ENCODE data around the gene SPG21.

SPG21 gene

DNA sequence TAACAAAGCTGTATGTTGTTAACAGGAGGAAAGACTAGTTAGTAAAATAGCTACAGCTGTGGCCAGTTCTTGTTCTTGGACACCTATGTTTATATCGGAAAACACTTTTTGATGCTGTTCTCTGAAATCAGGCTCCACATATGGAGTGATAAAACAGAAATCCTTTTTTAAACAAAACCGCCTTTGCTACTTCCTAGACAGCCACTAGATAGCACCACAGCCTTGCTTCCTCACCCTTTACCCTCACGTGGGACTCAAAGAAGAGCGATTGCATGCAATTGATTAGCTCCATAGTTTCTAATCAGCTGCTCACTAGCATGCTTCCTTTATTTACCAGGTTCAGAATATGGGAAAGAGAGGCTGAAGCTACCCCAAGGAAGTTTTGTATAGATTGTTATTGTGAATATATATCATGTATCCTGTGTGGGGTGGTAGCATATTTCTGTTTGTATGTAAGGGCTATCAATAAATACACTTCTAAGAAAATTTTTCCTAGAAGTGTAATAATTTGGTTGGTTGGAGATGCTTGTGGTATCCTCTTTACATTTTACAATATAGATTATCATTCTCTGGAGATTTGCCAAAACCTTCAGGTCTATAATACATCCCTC lies 44.0 kb upstream of the SPG21 start:
- Histone ChIP-seq H3K27ac (no peak overlapping the region), H3K27me3 (ENCODE audit: control insufficient read depth, insufficient read depth, low read length) (no peaks in the 10 kb centered on the region), H3K4me3 (ENCODE audit: low read depth, low read length) (no peak overlapping the region), H3K4me2 (ENCODE audit: low read length) (no peak overlapping the region), H2AFZ (no peak overlapping the region), H3K4me1 (no peaks in the 10 kb centered on the region), H3K9me3 (ENCODE audit: control insufficient read depth, low read length) (no peaks in the 10 kb centered on the region), H3K9ac (no peak overlapping the region), H3K79me2 (no peaks in the 10 kb centered on the region), H3K36me3 (ENCODE audit: control insufficient read depth, insufficient read depth, low read length) (no peaks in the 10 kb centered on the region)
- TF ChIP-seq, protein P1, sequence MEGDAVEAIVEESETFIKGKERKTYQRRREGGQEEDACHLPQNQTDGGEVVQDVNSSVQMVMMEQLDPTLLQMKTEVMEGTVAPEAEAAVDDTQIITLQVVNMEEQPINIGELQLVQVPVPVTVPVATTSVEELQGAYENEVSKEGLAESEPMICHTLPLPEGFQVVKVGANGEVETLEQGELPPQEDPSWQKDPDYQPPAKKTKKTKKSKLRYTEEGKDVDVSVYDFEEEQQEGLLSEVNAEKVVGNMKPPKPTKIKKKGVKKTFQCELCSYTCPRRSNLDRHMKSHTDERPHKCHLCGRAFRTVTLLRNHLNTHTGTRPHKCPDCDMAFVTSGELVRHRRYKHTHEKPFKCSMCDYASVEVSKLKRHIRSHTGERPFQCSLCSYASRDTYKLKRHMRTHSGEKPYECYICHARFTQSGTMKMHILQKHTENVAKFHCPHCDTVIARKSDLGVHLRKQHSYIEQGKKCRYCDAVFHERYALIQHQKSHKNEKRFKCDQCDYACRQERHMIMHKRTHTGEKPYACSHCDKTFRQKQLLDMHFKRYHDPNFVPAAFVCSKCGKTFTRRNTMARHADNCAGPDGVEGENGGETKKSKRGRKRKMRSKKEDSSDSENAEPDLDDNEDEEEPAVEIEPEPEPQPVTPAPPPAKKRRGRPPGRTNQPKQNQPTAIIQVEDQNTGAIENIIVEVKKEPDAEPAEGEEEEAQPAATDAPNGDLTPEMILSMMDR (IDR thresholded peaks at IDR 0.05): no peak

DNA sequence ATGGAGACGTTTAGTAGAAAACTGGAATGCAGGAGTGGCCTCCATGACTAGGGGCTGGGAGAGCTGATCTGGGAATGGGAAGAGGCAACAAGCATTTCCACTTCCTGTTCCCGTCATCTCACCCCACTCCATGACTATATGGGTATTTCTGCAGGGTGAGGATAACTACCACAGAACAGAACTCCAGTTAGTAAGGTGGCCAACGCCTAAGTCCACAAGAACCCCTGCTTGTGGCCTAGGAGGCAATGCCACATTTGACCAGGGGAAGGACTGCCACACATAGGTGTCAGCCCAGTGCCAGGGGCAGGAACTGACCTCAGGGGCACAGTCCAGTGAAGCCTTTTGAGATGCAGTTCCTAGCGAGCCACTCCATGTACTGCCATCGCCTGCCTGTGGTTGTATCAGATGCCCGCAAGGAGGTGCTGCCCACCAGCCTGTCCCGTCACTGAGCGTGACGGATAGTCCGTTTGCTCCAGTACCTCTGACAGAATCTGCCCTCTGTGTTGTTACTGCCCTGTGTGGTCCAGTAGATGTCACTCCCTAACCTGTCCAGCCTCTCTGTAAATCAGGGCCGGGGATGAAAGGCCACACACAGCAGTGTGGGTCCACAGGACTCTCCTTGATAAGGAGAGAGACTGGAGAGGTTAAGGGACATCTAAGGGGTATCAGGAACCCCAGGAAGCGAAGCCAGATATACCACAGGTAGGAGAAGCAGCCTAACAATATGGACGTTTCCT lies 43.3 kb upstream of the SPG21 start:
- Histone ChIP-seq H3K4me2 (ENCODE audit: low read length) (no peak overlapping the region), H3K4me1 (no peaks in the 10 kb centered on the region), H3K79me2 (no peaks in the 10 kb centered on the region), H3K27me3 (ENCODE audit: control insufficient read depth, insufficient read depth, low read length) (no peaks in the 10 kb centered on the region), H3K4me3 (ENCODE audit: low read depth, low read length) (no peak overlapping the region), H3K36me3 (ENCODE audit: control insufficient read depth, insufficient read depth, low read length) (no peaks in the 10 kb centered on the region), H3K9me3 (ENCODE audit: control insufficient read depth, low read length) (no peaks in the 10 kb centered on the region), H3K27ac (no peak overlapping the region), H2AFZ (peak overlapping the region; percentile 53), H3K9ac (no peak overlapping the region)
- TF ChIP-seq, protein P1 (IDR thresholded peaks at IDR 0.05): peak; percentile 42

DNA sequence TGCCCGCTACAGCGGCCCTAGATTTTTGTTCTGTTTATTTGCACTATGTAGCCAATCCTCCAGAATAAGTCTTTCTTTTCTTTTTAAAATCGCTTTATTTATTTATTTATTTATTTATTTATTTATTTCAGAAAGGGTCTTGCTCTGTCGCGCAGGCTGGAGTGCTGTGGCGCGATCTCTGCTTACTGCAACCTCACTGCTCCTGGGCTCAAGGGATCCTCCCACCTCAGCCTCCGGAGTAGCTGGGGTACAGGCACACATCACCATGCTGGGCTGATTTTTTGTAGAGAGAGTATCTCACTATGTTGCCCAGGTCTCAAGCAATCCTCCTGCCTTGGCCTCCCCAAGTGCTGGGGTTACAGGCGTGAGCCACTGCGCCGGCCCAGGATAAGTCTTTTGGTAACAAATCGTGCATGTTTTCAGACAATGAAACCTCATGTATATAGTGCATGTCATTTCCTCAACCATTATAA lies 40.1 kb upstream of the SPG21 start:
- Histone ChIP-seq H3K4me3 (ENCODE audit: low read depth, low read length) (no peak overlapping the region), H3K4me2 (ENCODE audit: low read length) (no peak overlapping the region), H2AFZ (peak overlapping the region; percentile 93), H3K79me2 (no peaks in the 10 kb centered on the region), H3K9ac (no peak overlapping the region), H3K36me3 (ENCODE audit: control insufficient read depth, insufficient read depth, low read length) (no peaks in the 10 kb centered on the region), H3K27ac (no peak overlapping the region), H3K9me3 (ENCODE audit: control insufficient read depth, low read length) (no peaks in the 10 kb centered on the region), H3K27me3 (ENCODE audit: control insufficient read depth, insufficient read depth, low read length) (no peaks in the 10 kb centered on the region), H3K4me1 (no peaks in the 10 kb centered on the region)
- TF ChIP-seq, protein P1 (IDR thresholded peaks at IDR 0.05): no peak

DNA sequence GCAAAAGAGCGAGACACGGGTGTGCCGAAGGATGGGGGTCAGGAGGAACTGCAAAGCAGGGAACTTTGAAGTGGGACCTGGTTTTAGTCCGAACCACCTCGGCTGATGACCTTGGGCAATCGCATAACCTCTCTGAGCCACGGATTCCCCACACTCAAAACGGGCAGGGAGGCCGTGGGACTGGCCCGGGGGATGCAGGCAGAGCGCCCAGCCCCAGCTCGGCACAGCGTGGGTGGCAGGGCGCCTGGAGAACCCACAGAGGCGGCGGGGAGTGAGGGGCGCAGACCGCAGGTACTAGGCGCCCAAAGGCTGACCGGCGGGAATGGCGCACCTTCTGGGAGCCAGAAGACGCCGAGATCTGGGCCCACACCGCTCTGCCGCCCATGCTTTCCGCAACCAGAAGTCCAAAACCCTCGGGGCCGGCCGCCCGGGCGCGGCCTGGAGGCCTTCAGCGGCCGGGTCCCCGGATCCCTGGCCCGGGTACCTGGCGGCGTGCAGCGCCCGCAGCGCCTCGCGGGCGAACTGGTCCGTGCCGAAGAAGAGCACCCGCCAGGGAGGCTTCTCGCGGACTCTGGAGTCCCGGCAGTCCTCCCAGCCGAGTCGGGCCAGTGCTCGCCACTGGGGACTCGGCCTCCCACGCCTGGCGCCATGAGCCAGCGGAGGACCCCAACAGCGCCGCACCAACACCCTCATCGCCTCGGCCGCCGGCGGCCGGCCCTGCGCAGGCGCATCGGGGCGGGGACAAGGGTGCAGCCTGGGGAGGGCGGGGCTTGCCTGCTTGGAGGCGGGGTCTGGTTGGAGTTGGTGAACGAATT lies 39.4 kb upstream of the SPG21 start, which contains the start of gene MTFMT:
Gene MTFMT (minus strand): TSS at position 719 of the 815 bp plus-strand sequence. CDS start 26 bp downstream, at position 693.
- peak within 1 kb of the TSS; percentile 87 for H3K4me3 ChIP-seq (ENCODE audit: low read depth, low read length)
- H3K27ac ChIP-seq: peak within 1 kb of the TSS; percentile 44
- peak within 1 kb of the TSS; percentile 61 for H3K9ac ChIP-seq
- peak within 1 kb of the TSS; percentile 92 for H3K4me2 ChIP-seq (ENCODE audit: low read length)
- H3K27me3 ChIP-seq (ENCODE audit: control insufficient read depth, insufficient read depth, low read length): no peaks in the 10 kb centered on the region
- H3K4me1 ChIP-seq: no peaks in the 10 kb centered on the region
- no peaks in the 10 kb centered on the region for H3K79me2 ChIP-seq
- TF ChIP-seq, protein P1 (IDR thresholded peaks at IDR 0.05): no peak
- no peaks in the 10 kb centered on the region for H3K36me3 ChIP-seq (ENCODE audit: control insufficient read depth, insufficient read depth, low read length)
- peak within 1 kb of the TSS; percentile 93 for H2AFZ ChIP-seq
- H3K9me3 ChIP-seq (ENCODE audit: control insufficient read depth, low read length): no peaks in the 10 kb centered on the region

Data from parathyroid adenoma (tissue), 2 donors.